ENCODE measurements around the gene THOC1. TPM values are rescaled to one million over a fixed set of nuclear protein-coding genes. Genes with fewer than 3 reads are reported as not detected.
A peak's percentile ranks its signal among the peaks of the same experiment; 100 is the strongest.

Gene THOC1
- total and polyA plus RNA-seq, 2 of the 4 experiments (the other 2 are of a cell fraction): 13.3 to 15.8 TPM

GRCh38 chr18:286515-287310, 18.9 kb upstream of the THOC1 start:
- in situ Hi-C loops (cut with MboI; ENCODE audit: low sequenced_read_pairs): no loop called here

More at GRCh38 chr18:286515-287310, 18.9 kb upstream of the THOC1 start:
- Histone ChIP-seq H2BK5ac (ENCODE audit: low read depth, low read length, poor library complexity, severe bottlenecking) (no peak overlapping the region), H3K4me3 (ENCODE audit: insufficient read depth, low read depth, low read length) (no peak overlapping the region), H4K91ac (ENCODE audit: insufficient read depth, low read depth, low read length) (no peak overlapping the region), H3K27me3 (ENCODE audit: control insufficient read depth, insufficient read depth, low read length) (peaks cover 8% of the 10 kb centered on the region), H3K4ac (ENCODE audit: low read depth, low read length) (no peak overlapping the region), H4K5ac (ENCODE audit: low read depth, low read length) (no peak overlapping the region), H3K4me1 (ENCODE audit: control insufficient read depth, insufficient read depth, low read length) (no peaks in the 10 kb centered on the region), H3K9ac (ENCODE audit: low read depth, low read length) (no peak overlapping the region), H4K20me1 (ENCODE audit: insufficient read depth, low read length) (no peaks in the 10 kb centered on the region), H3K18ac (ENCODE audit: low read depth, low read length) (no peak overlapping the region), H2AK9ac (replicated peaks; ENCODE audit: low read depth, low read length, poor library complexity) (no peak overlapping the region), H3K14ac (replicated peaks; ENCODE audit: low read depth, low read length) (no peak overlapping the region), H3K36me3 (ENCODE audit: control insufficient read depth, insufficient read depth, low read length) (no peaks in the 10 kb centered on the region), H3K79me1 (ENCODE audit: low read depth in 1 of 2, low read length in 2 of 2) (no peaks in the 10 kb centered on the region), H3K4me2 (ENCODE audit: low read depth, low read length) (no peak overlapping the region), H2AK5ac (ENCODE audit: low read depth, low read length) (no peak overlapping the region), H3K9me3 (ENCODE audit: control insufficient read depth, insufficient read depth, low read length) (no peaks in the 10 kb centered on the region), H3K56ac (ENCODE audit: extremely low read depth, insufficient read depth, low read length) (no peak overlapping the region), H4K8ac (ENCODE audit: low read depth in 2 of 2, low read length in 2 of 2) (no peak overlapping the region), H3K23ac (ENCODE audit: low read depth, low read length) (no peak overlapping the region), H2BK15ac (ENCODE audit: low read depth, low read length) (no peak overlapping the region), H2BK20ac (ENCODE audit: low read depth, low read length) (no peak overlapping the region), H3K9me1 (ENCODE audit: insufficient read depth, low read length) (no peaks in the 10 kb centered on the region), H2AFZ (replicated peaks; ENCODE audit: low read length, poor library complexity) (no peak overlapping the region), H2BK120ac (ENCODE audit: low read depth, low read length) (no peak overlapping the region), H3K27ac (ENCODE audit: insufficient read depth, low read length) (no peak overlapping the region)
- dilution Hi-C loops (cut with HindIII; ENCODE audit: low sequenced_read_pairs, unreplicated experiment) (no loop called here), intact Hi-C loops (cut with micrococcal nuclease) (loop anchor here (1.0 to 5.0 kb wide), 3 partner anchors 211 to 552 kb away; no protein-coding TSS in a partner anchor)
- ChIA-PET CTCF (interaction anchor here (0.7 to 1.0 kb wide), 3 partner anchors 11 to 313 kb away, joined by 3 read pairs; no protein-coding TSS in a partner anchor), POLR2A (ENCODE audit: unreplicated experiment) (no interaction called here)
- ATAC-seq (ENCODE audit: low read depth) (peak; percentile 70), DNase-seq (peak; percentile 42)
- WGBS, 2 experiments (ENCODE audit: extremely low coverage in 2 of 2, insufficient read length in 1 of 2): no CpG with 5 or more reads among the region's 8 CpGs
- TF ChIP-seq, protein P1, sequence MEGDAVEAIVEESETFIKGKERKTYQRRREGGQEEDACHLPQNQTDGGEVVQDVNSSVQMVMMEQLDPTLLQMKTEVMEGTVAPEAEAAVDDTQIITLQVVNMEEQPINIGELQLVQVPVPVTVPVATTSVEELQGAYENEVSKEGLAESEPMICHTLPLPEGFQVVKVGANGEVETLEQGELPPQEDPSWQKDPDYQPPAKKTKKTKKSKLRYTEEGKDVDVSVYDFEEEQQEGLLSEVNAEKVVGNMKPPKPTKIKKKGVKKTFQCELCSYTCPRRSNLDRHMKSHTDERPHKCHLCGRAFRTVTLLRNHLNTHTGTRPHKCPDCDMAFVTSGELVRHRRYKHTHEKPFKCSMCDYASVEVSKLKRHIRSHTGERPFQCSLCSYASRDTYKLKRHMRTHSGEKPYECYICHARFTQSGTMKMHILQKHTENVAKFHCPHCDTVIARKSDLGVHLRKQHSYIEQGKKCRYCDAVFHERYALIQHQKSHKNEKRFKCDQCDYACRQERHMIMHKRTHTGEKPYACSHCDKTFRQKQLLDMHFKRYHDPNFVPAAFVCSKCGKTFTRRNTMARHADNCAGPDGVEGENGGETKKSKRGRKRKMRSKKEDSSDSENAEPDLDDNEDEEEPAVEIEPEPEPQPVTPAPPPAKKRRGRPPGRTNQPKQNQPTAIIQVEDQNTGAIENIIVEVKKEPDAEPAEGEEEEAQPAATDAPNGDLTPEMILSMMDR (conservative IDR thresholded peaks at IDR 0.05; ENCODE audit: low read depth, low read length): peak; percentile 85
- no peak for TF ChIP-seq MXI1 (IDR thresholded peaks at IDR 0.05; ENCODE audit: borderline replicate concordance, low read depth, low read length)
- peak; percentile 91 for TF ChIP-seq RAD21 (IDR thresholded peaks at IDR 0.05; ENCODE audit: low read length)
- peak; percentile 33; the same call in 1 of the 2 replicates for TF ChIP-seq POLR2A (IDR thresholded peaks at IDR 0.05; ENCODE audit: low read depth, low read length)
- TF ChIP-seq CHD1 (IDR thresholded peaks at IDR 0.05; ENCODE audit: low read depth, low read length): no peak
- peak; percentile 96 for TF ChIP-seq SMC3 (IDR thresholded peaks at IDR 0.05; ENCODE audit: low read depth, low read length)
- BruUV-seq (replicated peaks): no TSS peak
